Measurements from ENCODE around the gene ARHGAP15.

DNA sequence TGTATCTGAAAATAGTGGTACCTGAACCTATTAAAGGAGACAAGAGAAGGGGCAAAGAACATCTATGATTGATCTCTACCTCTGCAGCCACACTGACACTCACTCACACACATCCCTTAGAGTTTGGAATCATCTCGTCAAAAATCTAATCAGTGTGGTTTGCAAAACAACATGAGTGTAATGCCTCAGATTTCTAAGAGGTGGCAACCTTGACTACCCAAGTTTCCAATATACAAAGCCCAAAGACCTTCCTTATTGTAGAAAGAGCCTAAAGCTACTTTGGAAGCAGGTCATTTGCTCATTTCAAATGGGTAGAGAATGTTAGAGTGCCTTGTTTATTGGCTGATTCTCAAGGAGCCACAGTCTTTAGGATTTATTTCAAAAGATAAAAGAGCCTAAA is 444.9 kb downstream of the ARHGAP15 start:
- TF ChIP-seq, protein P1, sequence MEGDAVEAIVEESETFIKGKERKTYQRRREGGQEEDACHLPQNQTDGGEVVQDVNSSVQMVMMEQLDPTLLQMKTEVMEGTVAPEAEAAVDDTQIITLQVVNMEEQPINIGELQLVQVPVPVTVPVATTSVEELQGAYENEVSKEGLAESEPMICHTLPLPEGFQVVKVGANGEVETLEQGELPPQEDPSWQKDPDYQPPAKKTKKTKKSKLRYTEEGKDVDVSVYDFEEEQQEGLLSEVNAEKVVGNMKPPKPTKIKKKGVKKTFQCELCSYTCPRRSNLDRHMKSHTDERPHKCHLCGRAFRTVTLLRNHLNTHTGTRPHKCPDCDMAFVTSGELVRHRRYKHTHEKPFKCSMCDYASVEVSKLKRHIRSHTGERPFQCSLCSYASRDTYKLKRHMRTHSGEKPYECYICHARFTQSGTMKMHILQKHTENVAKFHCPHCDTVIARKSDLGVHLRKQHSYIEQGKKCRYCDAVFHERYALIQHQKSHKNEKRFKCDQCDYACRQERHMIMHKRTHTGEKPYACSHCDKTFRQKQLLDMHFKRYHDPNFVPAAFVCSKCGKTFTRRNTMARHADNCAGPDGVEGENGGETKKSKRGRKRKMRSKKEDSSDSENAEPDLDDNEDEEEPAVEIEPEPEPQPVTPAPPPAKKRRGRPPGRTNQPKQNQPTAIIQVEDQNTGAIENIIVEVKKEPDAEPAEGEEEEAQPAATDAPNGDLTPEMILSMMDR (conservative IDR thresholded peaks at IDR 0.05; ENCODE audit: low read depth in 2 of 2), result 0 out of 4 replicates have a peak, but pooled peaks have one; percentile 10 to 25
- TF ChIP-seq EZH2phosphoT487 (IDR thresholded peaks at IDR 0.05; ENCODE audit: unreplicated experiment), result no peak
- TF ChIP-seq, protein P2, sequence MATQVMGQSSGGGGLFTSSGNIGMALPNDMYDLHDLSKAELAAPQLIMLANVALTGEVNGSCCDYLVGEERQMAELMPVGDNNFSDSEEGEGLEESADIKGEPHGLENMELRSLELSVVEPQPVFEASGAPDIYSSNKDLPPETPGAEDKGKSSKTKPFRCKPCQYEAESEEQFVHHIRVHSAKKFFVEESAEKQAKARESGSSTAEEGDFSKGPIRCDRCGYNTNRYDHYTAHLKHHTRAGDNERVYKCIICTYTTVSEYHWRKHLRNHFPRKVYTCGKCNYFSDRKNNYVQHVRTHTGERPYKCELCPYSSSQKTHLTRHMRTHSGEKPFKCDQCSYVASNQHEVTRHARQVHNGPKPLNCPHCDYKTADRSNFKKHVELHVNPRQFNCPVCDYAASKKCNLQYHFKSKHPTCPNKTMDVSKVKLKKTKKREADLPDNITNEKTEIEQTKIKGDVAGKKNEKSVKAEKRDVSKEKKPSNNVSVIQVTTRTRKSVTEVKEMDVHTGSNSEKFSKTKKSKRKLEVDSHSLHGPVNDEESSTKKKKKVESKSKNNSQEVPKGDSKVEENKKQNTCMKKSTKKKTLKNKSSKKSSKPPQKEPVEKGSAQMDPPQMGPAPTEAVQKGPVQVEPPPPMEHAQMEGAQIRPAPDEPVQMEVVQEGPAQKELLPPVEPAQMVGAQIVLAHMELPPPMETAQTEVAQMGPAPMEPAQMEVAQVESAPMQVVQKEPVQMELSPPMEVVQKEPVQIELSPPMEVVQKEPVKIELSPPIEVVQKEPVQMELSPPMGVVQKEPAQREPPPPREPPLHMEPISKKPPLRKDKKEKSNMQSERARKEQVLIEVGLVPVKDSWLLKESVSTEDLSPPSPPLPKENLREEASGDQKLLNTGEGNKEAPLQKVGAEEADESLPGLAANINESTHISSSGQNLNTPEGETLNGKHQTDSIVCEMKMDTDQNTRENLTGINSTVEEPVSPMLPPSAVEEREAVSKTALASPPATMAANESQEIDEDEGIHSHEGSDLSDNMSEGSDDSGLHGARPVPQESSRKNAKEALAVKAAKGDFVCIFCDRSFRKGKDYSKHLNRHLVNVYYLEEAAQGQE (IDR thresholded peaks at IDR 0.05; ENCODE audit: unreplicated experiment), result no peak
- TF ChIP-seq, protein P3, sequence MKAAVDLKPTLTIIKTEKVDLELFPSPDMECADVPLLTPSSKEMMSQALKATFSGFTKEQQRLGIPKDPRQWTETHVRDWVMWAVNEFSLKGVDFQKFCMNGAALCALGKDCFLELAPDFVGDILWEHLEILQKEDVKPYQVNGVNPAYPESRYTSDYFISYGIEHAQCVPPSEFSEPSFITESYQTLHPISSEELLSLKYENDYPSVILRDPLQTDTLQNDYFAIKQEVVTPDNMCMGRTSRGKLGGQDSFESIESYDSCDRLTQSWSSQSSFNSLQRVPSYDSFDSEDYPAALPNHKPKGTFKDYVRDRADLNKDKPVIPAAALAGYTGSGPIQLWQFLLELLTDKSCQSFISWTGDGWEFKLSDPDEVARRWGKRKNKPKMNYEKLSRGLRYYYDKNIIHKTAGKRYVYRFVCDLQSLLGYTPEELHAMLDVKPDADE (IDR thresholded peaks at IDR 0.05), result no peak
- no peak for TF ChIP-seq EZH2 (IDR thresholded peaks at IDR 0.05; ENCODE audit: low read depth, unreplicated experiment)
- no peak for TF ChIP-seq CREB1 (CRISPR knock-in tag; IDR thresholded peaks at IDR 0.05; ENCODE audit: low read depth)
- no peak for TF ChIP-seq POLR2AphosphoS5 (IDR thresholded peaks at IDR 0.05; ENCODE audit: low read depth)
- no peak for TF ChIP-seq JUNB (IDR thresholded peaks at IDR 0.05; ENCODE audit: unreplicated experiment)
- no peak for TF ChIP-seq NANOG (IDR thresholded peaks at IDR 0.05; ENCODE audit: borderline replicate concordance)

All from GM23338 (cell line).